GM23248 (cell line): ENCODE results near the gene HDAC4. TPM values are rescaled to one million over a fixed set of nuclear protein-coding genes. Genes with fewer than 3 reads are reported as not detected.

ENCODE experiments used
- DNase-seq: peaks from one replicate; pipeline ENCODE4 v3.0.0-alpha.2; 2015
- H2AFZ ChIP-seq: fragments of 200-600 bp; sonication (generic); 2 replicates; pipeline ENCODE4 v1.6.1; 2016; ENCODE audit warnings: antibody characterized with exemption
- H3F3A ChIP-seq: fragments of 200-600 bp; sonication (generic); 2 replicates; pipeline ENCODE4 v1.6.1; 2016; ENCODE audit warnings: mild to moderate bottlenecking, antibody characterized with exemption, mixed run types; ENCODE audit not compliant: insufficient read depth
- H3K27ac ChIP-seq: fragments of 200-600 bp; sonication (generic); 2 replicates; pipeline ENCODE4 v1.5.1; 2016; ENCODE audit warnings: mild to moderate bottlenecking
- H3K27me3 ChIP-seq: fragments of 200-600 bp; sonication (generic); replicated peaks from 2 replicates; pipeline ENCODE4 v1.6.1; 2016; ENCODE audit warnings: mild to moderate bottlenecking; ENCODE audit not compliant: insufficient read depth
- H3K36me3 ChIP-seq: fragments of 200-600 bp; sonication (generic); 2 replicates; pipeline ENCODE4 v1.6.1; 2016; ENCODE audit warnings: low read depth, mild to moderate bottlenecking
- H3K4me1 ChIP-seq: fragments of 200-600 bp; sonication (generic); 2 replicates; pipeline ENCODE4 v1.6.1; 2016; ENCODE audit warnings: mild to moderate bottlenecking; ENCODE audit not compliant: insufficient read depth
- H3K4me2 ChIP-seq: fragments of 200-600 bp; sonication (generic); one replicate; pipeline ENCODE4 v1.6.1; 2016; ENCODE audit warnings: mild to moderate bottlenecking; ENCODE audit not compliant: unreplicated experiment
- H3K4me3 ChIP-seq: fragments of 200-600 bp; sonication (generic); 2 replicates; pipeline ENCODE4 v1.5.1; 2016; ENCODE audit warnings: mild to moderate bottlenecking
- H3K79me2 ChIP-seq: fragments of 200-600 bp; sonication (generic); 2 replicates; pipeline ENCODE4 v1.6.1; 2016; ENCODE audit warnings: mild to moderate bottlenecking; ENCODE audit not compliant: insufficient read depth
- H3K9ac ChIP-seq: fragments of 200-600 bp; sonication (generic); 2 replicates; pipeline ENCODE4 v1.6.1; 2016; ENCODE audit warnings: mild to moderate bottlenecking
- H3K9me2 ChIP-seq: fragments of 200-600 bp; sonication (generic); 2 replicates; pipeline ENCODE4 v1.6.1; 2016; ENCODE audit warnings: mixed run types, mild to moderate bottlenecking, moderate library complexity; ENCODE audit not compliant: insufficient read depth
- H3K9me3 ChIP-seq: fragments of 200-600 bp; sonication (generic); one replicate; pipeline ENCODE4 v1.6.1; 2017; ENCODE audit warnings: low read depth
- H4K20me1 ChIP-seq: fragments of 200-600 bp; sonication (generic); 2 replicates; pipeline ENCODE4 v1.6.0; 2016; ENCODE audit not compliant: insufficient read depth
- EZH2 ChIP-seq: fragments of 200-600 bp; sonication (generic); IDR thresholded peaks from 2 replicates; pipeline ENCODE4 v1.6.1; 2018; ENCODE audit warnings: antibody characterized with exemption, mild to moderate bottlenecking; ENCODE audit not compliant: insufficient read depth, poor library complexity, severe bottlenecking
- EZH2phosphoT487 ChIP-seq: fragments of 200-600 bp; sonication (generic); IDR thresholded peaks from 2 replicates; pipeline ENCODE4 v1.6.1; 2018; ENCODE audit warnings: antibody characterized with exemption, moderate library complexity, mild to moderate bottlenecking, low read depth; ENCODE audit not compliant: insufficient read depth
- WGBS, 2 experiments: methylation state at CpG; one replicate each; pipeline ENCODE4 v1.1.6; 2015 to 2017; ENCODE audit warnings: low lambda C conversion rate in 2 of 2, low coverage in 1 of 2; ENCODE audit errors: missing lambda C conversion rate in 2 of 2; 5-methylcytosine and 5-hydroxymethylcytosine counted together
- in situ Hi-C: fragments of 300-500 bp; cut with MboI; formaldehyde crosslinking; loops from 2 replicates; pipeline ENCODE4 v1.15.0; 2020
- polyA plus RNA-seq: library from polyadenylated mRNA; unstranded; fragments of >200 nt; fragmentation: Nextera tagmentation; extraction: Ambion mirVana; gene quantifications from 2 replicates; pipeline ENCODE4 v1.2.1, GENCODE V29; 2016
- total RNA-seq: library from RNA; depleted of rRNA; stranded (reverse); fragments of >200 nt; shearing (Covaris generic); gene quantifications from 2 replicates; pipeline ENCODE4 v1.2.3, GENCODE V29; 2014

Gene HDAC4
- total and polyA plus RNA-seq, 2 experiments from 2014 or later: 2.1 to 6.3 TPM

GRCh38 chr2:239106966-239107365 lies 293.9 kb downstream of the HDAC4 start:
- H3K27ac ChIP-seq: no peak overlapping the region
- no peak overlapping the region for H2AFZ ChIP-seq
- H3K9me2 ChIP-seq: no peaks in the 10 kb centered on the region
- peaks cover 4% of the 10 kb centered on the region; the same call in 1 of the 2 replicates for H3K79me2 ChIP-seq
- H3K9ac ChIP-seq: no peak overlapping the region
- no peaks in the 10 kb centered on the region for H3K36me3 ChIP-seq
- 80 to 91% methylated on average over 9 of the region's 9 CpGs for WGBS, 2 experiments
- no peak overlapping the region for H3K4me2 ChIP-seq
- no peaks in the 10 kb centered on the region for H4K20me1 ChIP-seq
- H3K4me1 ChIP-seq: no peaks in the 10 kb centered on the region
- no peaks in the 10 kb centered on the region for H3K27me3 ChIP-seq
- H3F3A ChIP-seq: no peaks in the 10 kb centered on the region
- no peaks in the 10 kb centered on the region for H3K9me3 ChIP-seq
- H3K4me3 ChIP-seq: no peak overlapping the region
- in situ Hi-C loops: no loop called here
- TF ChIP-seq EZH2 (no peak), EZH2phosphoT487 (no peak)
- DNase-seq: no peak

DNA sequence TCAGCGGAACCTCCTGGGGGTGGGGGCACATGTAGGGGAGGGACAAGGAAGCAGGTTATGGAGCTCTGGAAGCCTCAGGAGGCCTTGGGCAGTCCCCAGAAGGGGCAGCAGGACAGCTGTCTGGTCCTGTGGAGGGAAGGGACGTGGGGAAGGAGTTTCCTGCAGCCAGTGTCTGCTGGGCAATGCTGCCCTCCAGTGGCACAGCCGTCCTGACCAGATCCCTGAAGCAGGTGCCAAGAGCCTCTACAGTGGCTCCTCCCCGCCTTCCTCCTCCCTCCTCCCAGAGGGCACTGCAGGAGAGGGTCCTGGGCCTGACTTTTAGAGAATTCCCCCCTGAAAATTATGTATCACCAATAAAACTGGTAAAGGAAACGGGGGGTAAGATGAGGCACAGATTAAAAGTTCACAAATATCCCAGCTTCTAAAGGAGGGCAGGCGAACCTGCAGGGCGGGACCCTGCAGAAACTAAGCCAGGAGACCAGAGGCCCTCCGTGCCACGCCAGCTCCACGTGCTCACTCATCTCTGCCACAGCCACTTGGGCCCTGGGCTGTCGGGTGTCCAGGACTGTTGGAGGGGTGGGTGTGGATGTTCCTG lies 294.4 kb downstream of the HDAC4 start:
- H3K4me2 ChIP-seq: no peak overlapping the region
- no peaks in the 10 kb centered on the region for H3K36me3 ChIP-seq
- H3K4me3 ChIP-seq: no peak overlapping the region
- H3K27ac ChIP-seq: no peak overlapping the region
- in situ Hi-C loops: no loop called here
- WGBS, 2 experiments: 38 to 49% methylated on average over 10 to 11 of the region's 11 CpGs
- H2AFZ ChIP-seq: no peak overlapping the region
- no peaks in the 10 kb centered on the region for H3K9me2 ChIP-seq
- no peaks in the 10 kb centered on the region for H3F3A ChIP-seq
- no peaks in the 10 kb centered on the region for H3K4me1 ChIP-seq
- H3K79me2 ChIP-seq: peaks cover 4% of the 10 kb centered on the region; the same call in 1 of the 2 replicates
- no peaks in the 10 kb centered on the region for H4K20me1 ChIP-seq
- H3K9ac ChIP-seq: no peak overlapping the region
- TF ChIP-seq EZH2phosphoT487 (no peak), EZH2 (no peak)
- no peaks in the 10 kb centered on the region for H3K27me3 ChIP-seq
- DNase-seq: peak; percentile 88
- no peaks in the 10 kb centered on the region for H3K9me3 ChIP-seq

GRCh38 chr2:239105234-239105633 lies 295.6 kb downstream of the HDAC4 start:
- Histone ChIP-seq H3K4me1 (no peaks in the 10 kb centered on the region), H3K9ac (no peak overlapping the region), H3K27me3 (no peaks in the 10 kb centered on the region), H3K79me2 (peaks cover 4% of the 10 kb centered on the region; the same call in 1 of the 2 replicates), H3K36me3 (no peaks in the 10 kb centered on the region), H3K27ac (no peak overlapping the region), H3K9me3 (no peaks in the 10 kb centered on the region), H2AFZ (no peak overlapping the region), H3K4me3 (no peak overlapping the region), H3K9me2 (no peaks in the 10 kb centered on the region), H4K20me1 (no peaks in the 10 kb centered on the region), H3F3A (no peaks in the 10 kb centered on the region), H3K4me2 (no peak overlapping the region)
- no peak for DNase-seq
- 51 to 52% methylated on average over 12 of the region's 12 CpGs for WGBS, 2 experiments
- TF ChIP-seq EZH2phosphoT487 (no peak), EZH2 (no peak)
- in situ Hi-C loops: no loop called here

DNA sequence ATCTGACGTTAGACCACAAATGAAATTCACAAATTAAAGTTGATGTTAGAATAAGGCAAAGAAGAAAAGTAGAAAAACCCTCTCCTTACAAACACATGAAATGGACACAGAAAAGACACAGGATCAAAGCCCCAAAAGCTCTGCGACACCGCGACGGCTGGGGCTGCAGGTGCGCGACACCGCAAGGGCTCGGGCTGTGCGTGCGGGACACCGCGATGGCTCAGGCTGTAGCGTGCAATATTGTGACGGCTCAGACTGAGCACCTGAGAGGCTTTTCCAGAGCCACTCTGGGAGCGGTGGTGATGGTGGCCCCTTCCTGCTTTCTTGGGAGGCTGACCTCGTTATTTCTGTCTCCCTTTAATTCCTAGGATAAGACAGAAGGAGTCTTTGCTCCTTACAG lies 296.0 kb downstream of the HDAC4 start:
- in situ Hi-C loops: no loop called here
- H3K79me2 ChIP-seq: peaks cover 4% of the 10 kb centered on the region; the same call in 1 of the 2 replicates
- H3K4me3 ChIP-seq: no peak overlapping the region
- H3K9ac ChIP-seq: no peak overlapping the region
- no peaks in the 10 kb centered on the region for H3K9me3 ChIP-seq
- H2AFZ ChIP-seq: no peak overlapping the region
- no peaks in the 10 kb centered on the region for H4K20me1 ChIP-seq
- no peaks in the 10 kb centered on the region for H3K27me3 ChIP-seq
- H3K27ac ChIP-seq: no peak overlapping the region
- no peaks in the 10 kb centered on the region for H3K36me3 ChIP-seq
- no peaks in the 10 kb centered on the region for H3K9me2 ChIP-seq
- TF ChIP-seq EZH2 (no peak), EZH2phosphoT487 (no peak)
- no peak overlapping the region for H3K4me2 ChIP-seq
- H3K4me1 ChIP-seq: no peaks in the 10 kb centered on the region
- WGBS, 2 experiments: 94 to 96% methylated on average over 17 of the region's 17 CpGs
- DNase-seq: no peak
- no peaks in the 10 kb centered on the region for H3F3A ChIP-seq
